Uterus (tissue), 4 donors: ENCODE data around the gene COMMD9. TPM values are rescaled to one million over a fixed set of nuclear protein-coding genes. Genes with fewer than 3 reads are reported as not detected.

Experiments
- DNase-seq, 2 donors: peaks; one replicate each; pipeline ENCODE4 v3.0.0-alpha.2; 2019 to 2020
- H3K27ac ChIP-seq, 2 donors: fragments of 200-600 bp; sonication (generic); 1 replicate in 1 of 2; 2 replicates in 1 of 2; pipeline ENCODE4 v1.5.1; 2016 to 2018
- H3K27me3 ChIP-seq, 2 donors: fragments of 200-600 bp; sonication (generic); one replicate each; pipeline ENCODE4 v1.5.1; 2018 to 2019; ENCODE audit warnings: control low read depth in 1 of 2
- H3K36me3 ChIP-seq, 2 donors: fragments of 200-600 bp; sonication (generic); one replicate each; pipeline ENCODE4 v1.5.1; 2019; ENCODE audit warnings: control low read depth in 1 of 2
- H3K4me1 ChIP-seq, 2 donors: fragments of 200-600 bp; sonication (generic); one replicate each; pipeline ENCODE4 v1.5.1; 2018 to 2019; ENCODE audit warnings: control low read depth in 1 of 2
- H3K4me3 ChIP-seq, 2 donors: fragments of 200-600 bp; sonication (generic); 1 replicate in 1 of 2; 2 replicates in 1 of 2; pipeline ENCODE4 v1.5.1; 2018 to 2019; ENCODE audit warnings: mild to moderate bottlenecking in 1 of 2
- H3K9me3 ChIP-seq, 2 donors: fragments of 200-600 bp; sonication (generic); one replicate each; pipeline ENCODE4 v1.5.1; 2019; ENCODE audit warnings: control low read depth in 1 of 2
- POLR2A ChIP-seq, 2 donors: fragments of 450-650 bp; IDR thresholded peaks; one replicate each; pipeline ENCODE4 v1.6.1; 2016; ENCODE audit warnings: antibody characterized with exemption in 2 of 2, mild to moderate bottlenecking in 1 of 2, moderate library complexity in 1 of 2
- intact Hi-C: fragments of 100-400 bp; cut with DNase I; formaldehyde crosslinking; loops from one replicate; pipeline ENCODE4 v1.15.1; 2023; ENCODE audit warnings: low total_unique reads
- total RNA-seq, 4 donors: library from RNA; depleted of rRNA in 3 of 4; stranded (reverse); fragments of >200 nt in 3 of 4; gene quantifications; one replicate each; pipeline versions ENCODE4 v1.1.0 to v1.2.4, GENCODE V29; 2014 to 2023
- TF ChIP-seq, protein P1 (sequence below), 4 experiments: fragments of 200-600 bp in 2 of 4; fragments of 450-650 bp in 2 of 4; sonication (generic) in 2 of 4; IDR thresholded peaks; one replicate each; pipeline ENCODE4 v1.5.1; 2016 to 2019; ENCODE audit warnings: antibody characterized with exemption in 4 of 4, mild to moderate bottlenecking in 2 of 4, moderate library complexity in 1 of 4
- donor health status: DM: yes; HTN: yes; CAD: no.

COMMD9 gene
- total RNA-seq, 4 donors from 2014 or later, result 10.5 to 30.2 (median 22.8) TPM

DNA sequence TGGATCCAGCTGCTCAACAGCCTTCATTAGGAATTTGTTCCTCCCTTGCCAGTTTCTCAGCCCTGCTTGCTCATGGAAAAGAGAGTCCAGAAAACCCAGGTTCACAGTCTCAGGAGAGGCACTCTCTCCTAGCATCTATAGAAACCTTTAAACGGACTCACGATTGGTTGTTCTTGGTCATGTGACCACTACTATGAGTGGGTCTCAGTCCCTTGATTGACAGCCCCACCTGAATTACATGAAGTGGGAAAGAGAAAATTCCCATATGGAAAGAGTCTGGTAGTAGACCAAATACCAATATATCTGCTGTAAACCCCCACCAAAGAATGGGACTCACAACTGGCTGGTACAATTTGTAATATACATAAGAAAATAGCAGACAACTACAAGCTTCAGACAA lies 54.4 kb downstream of the COMMD9 start:
- no peaks in the 10 kb centered on the region for H3K36me3 ChIP-seq
- no peaks in the 10 kb centered on the region for H3K9me3 ChIP-seq
- TF ChIP-seq POLR2A (IDR thresholded peaks at IDR 0.05), result no peak
- TF ChIP-seq, protein P1, sequence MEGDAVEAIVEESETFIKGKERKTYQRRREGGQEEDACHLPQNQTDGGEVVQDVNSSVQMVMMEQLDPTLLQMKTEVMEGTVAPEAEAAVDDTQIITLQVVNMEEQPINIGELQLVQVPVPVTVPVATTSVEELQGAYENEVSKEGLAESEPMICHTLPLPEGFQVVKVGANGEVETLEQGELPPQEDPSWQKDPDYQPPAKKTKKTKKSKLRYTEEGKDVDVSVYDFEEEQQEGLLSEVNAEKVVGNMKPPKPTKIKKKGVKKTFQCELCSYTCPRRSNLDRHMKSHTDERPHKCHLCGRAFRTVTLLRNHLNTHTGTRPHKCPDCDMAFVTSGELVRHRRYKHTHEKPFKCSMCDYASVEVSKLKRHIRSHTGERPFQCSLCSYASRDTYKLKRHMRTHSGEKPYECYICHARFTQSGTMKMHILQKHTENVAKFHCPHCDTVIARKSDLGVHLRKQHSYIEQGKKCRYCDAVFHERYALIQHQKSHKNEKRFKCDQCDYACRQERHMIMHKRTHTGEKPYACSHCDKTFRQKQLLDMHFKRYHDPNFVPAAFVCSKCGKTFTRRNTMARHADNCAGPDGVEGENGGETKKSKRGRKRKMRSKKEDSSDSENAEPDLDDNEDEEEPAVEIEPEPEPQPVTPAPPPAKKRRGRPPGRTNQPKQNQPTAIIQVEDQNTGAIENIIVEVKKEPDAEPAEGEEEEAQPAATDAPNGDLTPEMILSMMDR (IDR thresholded peaks at IDR 0.05), result no peak
- no peak overlapping the region for H3K27ac ChIP-seq
- H3K4me1 ChIP-seq, result peaks cover 5 to 10% of the 10 kb centered on the region in 2 donors
- intact Hi-C loops, result no loop called here
- H3K27me3 ChIP-seq, result no peaks in the 10 kb centered on the region
- no peak for DNase-seq
- no peak overlapping the region for H3K4me3 ChIP-seq

DNA sequence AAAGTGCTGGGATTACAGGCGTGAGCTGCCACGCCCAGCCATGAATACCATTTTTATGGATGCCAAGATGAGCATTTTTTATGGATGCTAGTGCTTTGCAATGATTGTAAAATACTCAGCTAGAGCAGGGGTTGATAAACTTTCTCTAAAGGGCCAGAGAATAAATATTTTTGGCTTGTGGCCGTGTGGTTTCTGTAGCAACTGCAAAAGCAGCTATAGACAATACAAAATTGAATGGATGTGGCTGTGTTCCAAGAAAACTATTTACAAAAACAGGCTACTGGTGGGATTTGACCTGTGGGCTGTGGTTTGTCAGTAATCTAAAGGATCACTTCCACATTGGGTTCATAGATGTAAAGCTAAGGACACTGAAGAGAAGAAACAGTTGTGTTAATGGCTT lies 56.0 kb downstream of the COMMD9 start:
- Histone ChIP-seq H3K27ac (no peak overlapping the region), H3K27me3 (no peaks in the 10 kb centered on the region), H3K9me3 (no peaks in the 10 kb centered on the region), H3K36me3 (no peaks in the 10 kb centered on the region), H3K4me1 (peaks cover 10 to 12% of the 10 kb centered on the region in 2 donors), H3K4me3 (no peak overlapping the region)
- no peak for DNase-seq
- TF ChIP-seq POLR2A (IDR thresholded peaks at IDR 0.05), result no peak
- TF ChIP-seq, protein P1 (IDR thresholded peaks at IDR 0.05), result no peak
- intact Hi-C loops, result no loop called here

DNA sequence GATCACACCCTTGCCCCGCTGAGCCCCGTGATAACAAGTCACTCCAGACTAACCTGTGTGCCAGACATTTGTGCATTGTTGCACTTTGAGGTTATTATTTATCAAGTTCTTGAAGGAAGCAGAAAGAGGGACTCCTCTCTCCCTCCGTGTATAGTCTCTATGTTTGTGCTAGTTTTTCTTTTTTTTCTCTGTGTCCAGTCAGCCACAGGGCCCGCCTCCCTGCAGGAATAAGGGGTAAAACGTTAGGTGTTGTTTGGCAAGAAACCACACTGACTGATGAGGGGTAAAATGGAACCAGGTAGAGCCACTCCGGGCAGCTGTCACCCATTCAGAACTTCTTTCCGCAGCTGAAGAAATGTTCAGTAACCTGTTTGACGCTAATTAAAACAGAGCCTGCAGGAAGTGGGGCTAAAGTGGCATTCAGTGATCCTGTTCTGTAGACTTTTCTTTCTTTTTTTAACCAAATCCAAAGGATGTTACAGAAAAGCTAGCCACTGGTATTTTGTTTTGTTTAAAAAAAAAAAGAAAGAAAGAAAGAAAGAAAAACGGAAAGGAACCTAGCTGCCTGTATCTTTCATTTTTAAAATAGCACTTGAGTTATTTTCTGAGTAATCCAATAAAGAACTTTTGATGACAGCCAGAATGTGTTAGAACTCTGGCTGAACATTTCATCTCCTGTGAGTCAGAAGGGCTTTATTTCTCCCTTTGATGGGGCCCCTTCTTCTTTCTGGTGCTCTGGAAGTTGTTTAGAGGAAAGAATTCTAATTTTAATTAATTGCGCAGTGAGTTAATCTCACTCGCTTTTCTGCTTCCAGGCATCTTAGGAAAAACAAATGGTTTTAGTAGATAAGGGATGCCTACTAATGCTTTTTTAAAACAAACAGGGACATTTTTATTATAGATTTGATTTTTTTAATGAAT lies 58.2 kb downstream of the COMMD9 start:
- H3K27me3 ChIP-seq, result no peaks in the 10 kb centered on the region
- no peaks in the 10 kb centered on the region for H3K9me3 ChIP-seq
- no peaks in the 10 kb centered on the region for H3K36me3 ChIP-seq
- peak overlapping the region in 1 of 2 donors; percentile 3 for H3K4me3 ChIP-seq
- DNase-seq, result peak in 1 of 2 donors; percentile 51
- peaks cover 10 to 12% of the 10 kb centered on the region in 2 donors for H3K4me1 ChIP-seq
- intact Hi-C loops, result no loop called here
- peak overlapping the region; percentile 74 to 82 for H3K27ac ChIP-seq
- TF ChIP-seq, protein P1 (IDR thresholded peaks at IDR 0.05), result no peak
- no peak for TF ChIP-seq POLR2A (IDR thresholded peaks at IDR 0.05)

DNA sequence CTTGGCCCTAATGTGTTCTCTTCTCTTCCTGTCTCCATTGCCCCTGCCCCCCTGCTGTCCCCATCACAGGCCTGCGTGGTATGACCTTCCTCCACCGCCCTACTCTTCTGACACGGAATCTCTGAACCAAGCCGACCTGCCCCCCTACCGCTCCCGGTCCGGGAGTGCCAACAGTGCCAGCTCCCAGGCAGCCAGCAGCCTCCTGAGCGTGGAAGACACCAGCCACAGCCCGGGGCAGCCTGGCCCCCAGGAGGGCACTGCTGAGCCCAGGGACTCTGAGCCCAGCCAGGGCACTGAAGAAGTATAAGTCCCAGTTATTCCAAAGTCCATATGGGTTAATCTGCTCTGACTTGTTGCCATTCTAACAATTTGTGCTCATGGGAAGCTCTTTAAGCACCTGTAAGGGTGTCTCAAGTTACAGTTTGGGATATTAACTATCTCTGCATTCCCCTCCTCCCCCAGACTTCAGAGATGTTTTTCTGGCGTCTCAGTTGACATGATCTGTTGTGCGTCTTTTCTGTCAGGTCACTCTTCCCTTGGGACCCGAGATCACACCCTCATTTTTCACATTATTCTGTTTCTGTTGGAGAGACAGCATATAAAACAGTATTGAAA lies 60.0 kb downstream of the COMMD9 start:
- peaks cover 10 to 12% of the 10 kb centered on the region in 2 donors for H3K4me1 ChIP-seq
- H3K36me3 ChIP-seq, result no peaks in the 10 kb centered on the region
- DNase-seq, result no peak
- no peak overlapping the region for H3K4me3 ChIP-seq
- no peak for TF ChIP-seq POLR2A (IDR thresholded peaks at IDR 0.05)
- TF ChIP-seq, protein P1 (IDR thresholded peaks at IDR 0.05), result no peak
- H3K27ac ChIP-seq, result peak overlapping the region in 1 of 2 donors; percentile 74
- H3K9me3 ChIP-seq, result no peaks in the 10 kb centered on the region
- no peaks in the 10 kb centered on the region for H3K27me3 ChIP-seq
- intact Hi-C loops, result no loop called here

DNA sequence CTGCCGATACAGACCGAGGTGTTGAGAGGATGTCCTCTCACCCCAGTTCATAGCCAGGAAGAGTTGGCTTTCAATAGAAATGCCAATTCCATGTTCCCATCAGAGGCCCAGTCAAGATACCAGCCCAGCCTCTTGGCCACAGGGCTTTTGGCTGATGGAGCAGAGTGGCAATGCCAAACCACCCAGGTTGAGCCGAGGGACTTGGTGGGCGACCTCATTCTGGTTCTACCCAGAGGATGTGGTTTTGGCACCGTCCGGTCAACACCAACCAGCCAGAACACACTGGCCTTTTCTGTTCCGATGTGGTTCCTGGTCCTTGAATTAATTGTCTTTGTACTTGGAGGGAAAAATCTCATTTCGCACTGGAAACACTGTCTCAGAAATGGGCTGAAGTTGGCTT lies 60.5 kb downstream of the COMMD9 start:
- Histone ChIP-seq H3K9me3 (no peaks in the 10 kb centered on the region), H3K27ac (peak overlapping the region in 1 of 2 donors; percentile 74), H3K27me3 (no peaks in the 10 kb centered on the region), H3K4me3 (no peak overlapping the region), H3K36me3 (no peaks in the 10 kb centered on the region), H3K4me1 (peaks cover 10 to 12% of the 10 kb centered on the region in 2 donors)
- TF ChIP-seq POLR2A (IDR thresholded peaks at IDR 0.05), result no peak
- intact Hi-C loops, result no loop called here
- no peak for DNase-seq
